Bronchial epithelial cell (primary cell): ENCODE data around the gene SMIM15. TPM values are rescaled to one million over a fixed set of nuclear protein-coding genes. Genes with fewer than 3 reads are reported as not detected.

Source experiments
- DNase-seq: peaks from one replicate; pipeline ENCODE4 v3.0.0-alpha.2; 2010; ENCODE audit warnings: low read depth
- FAIRE-seq: peaks from 2 replicates; lab custom pipeline; 2011; peaks lifted over from hg19 to GRCh38; lab: Jason Lieb, UNC
- H3K27me3 ChIP-seq: 2 replicates; pipeline ENCODE4 v1.5.1; 2011; ENCODE audit warnings: low read length; ENCODE audit not compliant: control insufficient read depth, insufficient read depth
- H3K36me3 ChIP-seq: 2 replicates; pipeline ENCODE4 v1.5.1; 2011; ENCODE audit warnings: low read length; ENCODE audit not compliant: control insufficient read depth, insufficient read depth
- H3K4me3 ChIP-seq: 2 replicates; pipeline ENCODE4 v1.5.1; 2011; ENCODE audit warnings: mild to moderate bottlenecking, low read depth, low read length, control low read depth
- total RNA-seq: library from RNA; depleted of rRNA; stranded (reverse); fragments of >200 nt; gene quantifications from 2 replicates; pipeline ENCODE4 v1.2.1, GENCODE V29; 2014
- TF ChIP-seq, protein P1 (sequence below): IDR thresholded peaks from 2 replicates; pipeline ENCODE4 v1.5.1; 2011; ENCODE audit warnings: mild to moderate bottlenecking, moderate library complexity, low read length, control low read depth, inconsistent platforms; ENCODE audit not compliant: insufficient read depth, severe bottlenecking

Gene SMIM15
- total RNA-seq, 1 donor from 2014 or later: 104 TPM

DNA sequence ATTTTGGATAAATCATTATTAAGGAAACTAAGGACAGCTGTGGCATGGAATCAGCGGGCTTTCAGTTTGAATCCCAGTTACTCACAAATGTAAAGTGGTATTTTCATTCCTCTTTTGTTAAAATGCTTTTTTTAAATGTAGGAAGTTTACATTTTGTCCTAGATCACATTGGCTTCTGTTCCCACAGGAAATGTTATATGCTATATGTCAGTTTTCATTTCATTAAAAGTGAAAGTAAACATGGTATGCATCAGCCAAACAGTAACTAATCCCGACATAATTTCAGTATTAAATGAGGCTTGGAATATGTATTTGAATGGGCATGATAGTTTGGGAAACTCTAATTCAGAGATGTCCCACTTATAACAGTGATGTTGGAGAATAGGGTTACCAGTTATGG, 18.6 kb upstream of the SMIM15 start:
- no peaks in the 10 kb centered on the region for H3K27me3 ChIP-seq
- peak overlapping the region; percentile 0 for H3K4me3 ChIP-seq
- no peaks in the 10 kb centered on the region for H3K36me3 ChIP-seq
- TF ChIP-seq, protein P1, sequence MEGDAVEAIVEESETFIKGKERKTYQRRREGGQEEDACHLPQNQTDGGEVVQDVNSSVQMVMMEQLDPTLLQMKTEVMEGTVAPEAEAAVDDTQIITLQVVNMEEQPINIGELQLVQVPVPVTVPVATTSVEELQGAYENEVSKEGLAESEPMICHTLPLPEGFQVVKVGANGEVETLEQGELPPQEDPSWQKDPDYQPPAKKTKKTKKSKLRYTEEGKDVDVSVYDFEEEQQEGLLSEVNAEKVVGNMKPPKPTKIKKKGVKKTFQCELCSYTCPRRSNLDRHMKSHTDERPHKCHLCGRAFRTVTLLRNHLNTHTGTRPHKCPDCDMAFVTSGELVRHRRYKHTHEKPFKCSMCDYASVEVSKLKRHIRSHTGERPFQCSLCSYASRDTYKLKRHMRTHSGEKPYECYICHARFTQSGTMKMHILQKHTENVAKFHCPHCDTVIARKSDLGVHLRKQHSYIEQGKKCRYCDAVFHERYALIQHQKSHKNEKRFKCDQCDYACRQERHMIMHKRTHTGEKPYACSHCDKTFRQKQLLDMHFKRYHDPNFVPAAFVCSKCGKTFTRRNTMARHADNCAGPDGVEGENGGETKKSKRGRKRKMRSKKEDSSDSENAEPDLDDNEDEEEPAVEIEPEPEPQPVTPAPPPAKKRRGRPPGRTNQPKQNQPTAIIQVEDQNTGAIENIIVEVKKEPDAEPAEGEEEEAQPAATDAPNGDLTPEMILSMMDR: no peak
- FAIRE-seq (no peak), DNase-seq (peak; percentile 18)

DNA sequence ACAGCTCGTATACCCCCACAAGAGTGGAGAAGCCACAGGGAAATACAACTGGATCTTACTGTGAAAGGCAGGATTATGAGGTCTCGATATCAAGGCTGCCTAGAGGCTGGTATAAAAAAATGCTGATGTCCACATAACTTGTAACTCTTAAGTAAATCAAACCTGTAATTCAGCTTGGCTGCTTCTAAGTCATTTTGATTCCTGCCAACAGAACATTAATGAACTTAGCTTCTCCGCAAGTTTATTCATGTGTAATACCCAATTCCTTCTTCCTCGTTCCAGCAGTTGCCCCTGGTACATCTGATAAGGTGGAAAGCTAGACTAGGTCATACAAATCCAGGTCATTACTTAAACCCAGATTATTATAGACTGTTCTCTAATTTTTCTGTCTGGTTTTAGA, 16.4 kb upstream of the SMIM15 start:
- Histone ChIP-seq H3K36me3 (no peaks in the 10 kb centered on the region), H3K4me3 (no peak overlapping the region), H3K27me3 (no peaks in the 10 kb centered on the region)
- DNase-seq (peak; percentile 60), FAIRE-seq (no peak)
- TF ChIP-seq, protein P1: no peak

DNA sequence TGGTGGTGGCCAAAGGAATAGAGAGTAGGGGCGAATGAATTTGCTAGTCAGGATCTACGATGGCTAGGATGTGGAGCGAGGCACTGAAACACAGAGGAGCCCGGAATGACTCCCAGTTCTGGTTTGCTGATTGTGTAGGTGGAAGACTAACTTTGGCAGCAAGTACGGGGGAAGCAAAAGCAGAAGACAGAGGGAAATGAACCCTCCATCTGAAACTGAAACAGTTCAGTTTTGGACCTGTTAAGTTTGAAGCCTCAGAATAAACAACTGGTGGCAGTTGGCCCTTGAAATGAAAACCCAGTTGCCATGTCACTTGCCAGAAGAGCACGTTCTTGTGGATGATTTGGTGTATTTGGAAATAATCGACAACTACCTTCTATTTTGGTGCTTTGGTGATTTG, 15.4 kb upstream of the SMIM15 start:
- no peak for FAIRE-seq
- Histone ChIP-seq H3K27me3 (no peaks in the 10 kb centered on the region), H3K36me3 (no peaks in the 10 kb centered on the region), H3K4me3 (no peak overlapping the region)
- DNase-seq: no peak
- TF ChIP-seq, protein P1: no peak

DNA sequence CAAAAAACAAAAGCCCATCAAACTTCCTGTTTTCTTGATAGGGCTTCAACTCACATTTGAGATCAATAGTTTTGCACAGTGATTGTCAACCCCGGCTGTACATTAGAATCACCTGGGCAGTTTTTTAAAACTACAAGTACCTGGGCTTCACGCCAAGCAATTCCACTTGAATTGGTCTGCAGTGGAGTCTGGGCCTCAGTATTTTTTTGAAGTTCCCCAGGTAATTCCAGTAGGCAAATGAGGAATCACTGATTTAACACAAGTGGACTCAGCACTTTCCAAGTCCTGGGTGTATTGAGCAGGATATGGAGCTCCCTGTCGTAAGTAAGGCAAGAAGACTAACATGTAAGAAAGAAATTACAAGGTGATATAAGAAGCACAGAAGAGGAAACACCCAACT, 14.8 kb upstream of the SMIM15 start:
- DNase-seq (no peak), FAIRE-seq (no peak)
- TF ChIP-seq, protein P1: no peak
- no peaks in the 10 kb centered on the region for H3K27me3 ChIP-seq
- H3K4me3 ChIP-seq: no peak overlapping the region
- no peaks in the 10 kb centered on the region for H3K36me3 ChIP-seq

DNA sequence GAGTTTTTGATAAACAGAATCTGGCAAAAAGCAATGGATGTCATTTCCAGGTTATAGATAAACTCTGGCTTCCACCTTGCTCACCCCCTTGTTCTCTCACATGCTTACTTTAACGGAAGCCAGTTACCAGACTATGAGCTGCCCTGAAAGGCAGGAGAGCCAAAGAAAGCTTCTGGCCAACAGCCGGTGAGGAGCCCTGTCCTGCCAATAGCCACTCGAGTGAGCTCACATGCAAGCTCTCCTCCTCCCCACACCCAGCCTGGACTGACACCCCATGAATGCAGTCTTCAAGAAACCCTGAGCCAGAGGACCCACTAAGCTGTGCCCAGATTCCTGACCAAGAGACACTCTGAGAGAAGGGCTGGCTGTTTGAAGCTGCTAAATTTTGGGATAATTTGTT, 14.4 kb upstream of the SMIM15 start:
- TF ChIP-seq, protein P1: no peak
- peak; percentile 55 for FAIRE-seq
- no peak overlapping the region for H3K4me3 ChIP-seq
- no peaks in the 10 kb centered on the region for H3K27me3 ChIP-seq
- DNase-seq: no peak
- H3K36me3 ChIP-seq: no peaks in the 10 kb centered on the region

DNA sequence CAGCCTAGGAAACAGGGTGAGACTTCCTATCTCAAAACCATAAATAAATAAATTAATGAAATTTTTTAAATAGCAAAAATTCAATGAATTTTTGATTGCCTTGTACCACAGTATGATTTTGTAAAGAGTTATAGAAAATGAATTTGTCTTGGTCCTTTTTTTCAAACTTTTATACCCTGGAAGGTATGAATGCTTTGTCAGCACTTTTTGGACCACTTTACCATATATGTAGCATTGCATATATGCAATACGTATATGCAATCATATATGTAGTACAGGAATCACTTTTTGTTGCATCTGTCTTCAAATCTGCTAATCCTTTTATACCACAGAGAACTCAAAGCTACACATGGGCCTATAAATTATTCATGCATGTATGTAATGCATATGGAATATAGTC, 9.2 kb upstream of the SMIM15 start:
- DNase-seq: no peak
- no peak for FAIRE-seq
- no peaks in the 10 kb centered on the region for H3K27me3 ChIP-seq
- no peak overlapping the region for H3K4me3 ChIP-seq
- TF ChIP-seq, protein P1: no peak
- no peaks in the 10 kb centered on the region for H3K36me3 ChIP-seq
